HUES6 (cell line): ENCODE results near the gene PCSK5.

Source experiments
- H3K27ac ChIP-seq: 2 replicates; pipeline ENCODE4 v1.7.0; 2013; ENCODE audit warnings: low read depth, mild to moderate bottlenecking, low read length, inconsistent platforms
- H3K27me3 ChIP-seq: 2 replicates; pipeline ENCODE4 v1.6.1; 2013; ENCODE audit warnings: low read length; ENCODE audit not compliant: control insufficient read depth, insufficient read depth
- H3K36me3 ChIP-seq: 2 replicates; pipeline ENCODE4 v1.6.1; 2013; ENCODE audit warnings: low read length; ENCODE audit not compliant: control insufficient read depth, insufficient read depth
- H3K4me1 ChIP-seq: 2 replicates; pipeline ENCODE4 v1.6.1; 2013; ENCODE audit warnings: low read length; ENCODE audit not compliant: control insufficient read depth, insufficient read depth
- H3K4me3 ChIP-seq: 2 replicates; pipeline ENCODE4 v1.5.1; 2013; ENCODE audit warnings: low read depth, low read length
- H3K9ac ChIP-seq: one replicate; pipeline ENCODE4 v1.6.1; 2013; ENCODE audit warnings: mild to moderate bottlenecking, low read length
- H3K9me3 ChIP-seq: 2 replicates; pipeline ENCODE4 v1.6.1; 2013; ENCODE audit warnings: low read depth, low read length; ENCODE audit not compliant: control insufficient read depth, insufficient read depth

Gene PCSK5

GRCh38 chr9:75904364-75904763 is 13.9 kb downstream of the PCSK5 start:
- no peaks in the 10 kb centered on the region for H3K27me3 ChIP-seq
- no peaks in the 10 kb centered on the region for H3K9me3 ChIP-seq
- H3K4me3 ChIP-seq, result no peak overlapping the region

DNA sequence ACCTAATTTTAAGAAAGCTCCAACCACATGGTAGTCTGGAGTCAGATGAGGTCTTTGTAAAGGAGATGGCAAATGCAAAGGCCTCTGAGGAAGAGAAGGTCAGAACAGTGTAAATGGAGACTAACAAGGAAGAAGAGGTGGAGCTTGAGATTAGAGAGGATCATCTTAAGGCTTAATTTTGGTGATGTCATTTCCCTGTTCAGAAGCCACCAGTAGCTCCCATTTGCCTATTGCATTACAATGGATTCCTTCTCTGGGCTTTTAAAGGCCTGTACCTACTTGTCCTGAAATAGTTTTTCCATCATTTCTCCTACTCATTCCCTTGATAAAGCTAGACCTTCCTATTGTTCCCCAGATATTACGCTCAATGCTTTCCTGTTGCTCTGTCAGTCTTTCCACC is 16.1 kb downstream of the PCSK5 start:
- H3K4me1 ChIP-seq, result peaks cover 7% of the 10 kb centered on the region; the same call in 1 of the 2 replicates
- H3K9me3 ChIP-seq, result no peaks in the 10 kb centered on the region
- no peak overlapping the region for H3K27ac ChIP-seq
- no peaks in the 10 kb centered on the region for H3K36me3 ChIP-seq
- no peak overlapping the region for H3K9ac ChIP-seq
- no peaks in the 10 kb centered on the region for H3K27me3 ChIP-seq
- H3K4me3 ChIP-seq, result no peak overlapping the region

More at GRCh38 chr9:75904364-75904763, 13.9 kb downstream of the PCSK5 start:
- no peaks in the 10 kb centered on the region for H3K36me3 ChIP-seq
- no peak overlapping the region for H3K27ac ChIP-seq
- H3K9ac ChIP-seq, result no peak overlapping the region
- H3K4me1 ChIP-seq, result peaks cover 7% of the 10 kb centered on the region; the same call in 1 of the 2 replicates

GRCh38 chr9:75907329-75907728 is 16.9 kb downstream of the PCSK5 start:
- Histone ChIP-seq H3K27ac (no peak overlapping the region), H3K27me3 (no peaks in the 10 kb centered on the region), H3K4me3 (no peak overlapping the region), H3K36me3 (no peaks in the 10 kb centered on the region), H3K4me1 (peaks cover 7% of the 10 kb centered on the region; the same call in 1 of the 2 replicates), H3K9ac (no peak overlapping the region), H3K9me3 (no peaks in the 10 kb centered on the region)

GRCh38 chr9:75907923-75908322 is 17.4 kb downstream of the PCSK5 start:
- no peaks in the 10 kb centered on the region for H3K36me3 ChIP-seq
- H3K4me3 ChIP-seq, result no peak overlapping the region
- no peak overlapping the region for H3K9ac ChIP-seq
- H3K27ac ChIP-seq, result no peak overlapping the region
- peaks cover 13% of the 10 kb centered on the region; the same call in 1 of the 2 replicates for H3K4me1 ChIP-seq
- no peaks in the 10 kb centered on the region for H3K27me3 ChIP-seq
- no peaks in the 10 kb centered on the region for H3K9me3 ChIP-seq

- Histone ChIP-seq H3K4me3 (no peak overlapping the region), H3K36me3 (no peaks in the 10 kb centered on the region), H3K4me1 (peaks cover 15% of the 10 kb centered on the region; the same call in 1 of the 2 replicates), H3K9me3 (no peaks in the 10 kb centered on the region), H3K9ac (no peak overlapping the region), H3K27ac (no peak overlapping the region), H3K27me3 (no peaks in the 10 kb centered on the region)
These were observed 19.3 kb downstream of the PCSK5 start for GRCh38 chr9:75909776-75910175.

- no peak overlapping the region for H3K4me3 ChIP-seq
- no peaks in the 10 kb centered on the region for H3K27me3 ChIP-seq
- H3K36me3 ChIP-seq, result no peaks in the 10 kb centered on the region
- no peaks in the 10 kb centered on the region for H3K9me3 ChIP-seq
- no peak overlapping the region for H3K9ac ChIP-seq
- no peak overlapping the region for H3K27ac ChIP-seq
- H3K4me1 ChIP-seq, result peaks cover 15% of the 10 kb centered on the region; the same call in 1 of the 2 replicates
These were observed 20.3 kb downstream of the PCSK5 start for GRCh38 chr9:75910731-75911130.

DNA sequence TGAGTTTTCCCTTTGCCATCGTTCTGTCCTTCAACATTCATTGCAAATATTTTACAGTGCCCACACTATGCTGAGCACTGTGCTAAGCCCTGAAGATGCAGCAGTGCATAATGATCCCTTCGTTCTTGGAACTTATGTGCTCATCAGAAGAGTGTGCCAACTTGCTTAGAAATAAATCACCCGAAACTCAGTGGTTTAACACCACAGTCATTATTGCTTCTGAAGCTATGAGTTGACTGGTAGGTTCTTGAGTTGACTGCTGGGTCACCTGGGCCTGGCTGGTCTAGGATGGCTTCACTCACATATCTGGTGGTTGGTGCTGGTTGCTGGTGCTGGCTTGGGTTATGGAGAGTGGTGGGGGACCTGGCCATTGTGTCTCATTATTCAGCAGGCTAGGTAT is 20.9 kb downstream of the PCSK5 start:
- H3K27ac ChIP-seq, result no peak overlapping the region
- no peak overlapping the region for H3K9ac ChIP-seq
- H3K27me3 ChIP-seq, result no peaks in the 10 kb centered on the region
- no peak overlapping the region for H3K4me3 ChIP-seq
- no peaks in the 10 kb centered on the region for H3K9me3 ChIP-seq
- peaks cover 14% of the 10 kb centered on the region; the same call in 1 of the 2 replicates for H3K4me1 ChIP-seq
- H3K36me3 ChIP-seq, result no peaks in the 10 kb centered on the region

- Histone ChIP-seq H3K4me3 (no peak overlapping the region), H3K27ac (no peak overlapping the region), H3K27me3 (no peaks in the 10 kb centered on the region), H3K9ac (no peak overlapping the region), H3K4me1 (peaks cover 8% of the 10 kb centered on the region; the same call in 1 of the 2 replicates), H3K36me3 (no peaks in the 10 kb centered on the region), H3K9me3 (no peaks in the 10 kb centered on the region)
These were observed 22.5 kb downstream of the PCSK5 start for GRCh38 chr9:75912951-75913350.

DNA sequence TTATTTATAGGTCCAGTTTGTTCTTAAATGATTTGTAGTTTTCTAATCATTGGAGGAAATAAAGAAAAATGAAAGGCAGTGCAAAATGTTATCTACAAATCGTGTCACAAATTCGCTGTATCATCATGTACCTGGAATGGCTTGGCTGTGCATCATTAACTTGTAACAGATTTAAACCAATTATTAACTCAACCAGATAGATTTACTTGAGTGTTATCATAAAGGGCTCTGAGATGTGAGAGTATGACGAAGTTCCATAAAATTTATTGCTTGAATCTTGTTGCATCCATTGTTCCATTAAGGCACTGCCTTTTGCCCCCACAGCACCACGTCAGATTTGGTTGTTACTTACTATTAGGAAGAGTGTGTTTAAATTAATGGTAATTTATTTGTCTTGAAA is 23.5 kb downstream of the PCSK5 start:
- Histone ChIP-seq H3K4me1 (peaks cover 8% of the 10 kb centered on the region; the same call in 1 of the 2 replicates), H3K27me3 (no peaks in the 10 kb centered on the region), H3K4me3 (no peak overlapping the region), H3K9ac (no peak overlapping the region), H3K9me3 (no peaks in the 10 kb centered on the region), H3K27ac (no peak overlapping the region), H3K36me3 (no peaks in the 10 kb centered on the region)

GRCh38 chr9:75914883-75915452 is 24.5 kb downstream of the PCSK5 start:
- Histone ChIP-seq H3K4me1 (peaks cover 8% of the 10 kb centered on the region; the same call in 1 of the 2 replicates), H3K36me3 (no peaks in the 10 kb centered on the region), H3K9ac (no peak overlapping the region), H3K9me3 (no peaks in the 10 kb centered on the region), H3K27me3 (no peaks in the 10 kb centered on the region), H3K4me3 (no peak overlapping the region), H3K27ac (no peak overlapping the region; the same call in 1 of the 2 replicates)

GRCh38 chr9:75918154-75918553 is 27.7 kb downstream of the PCSK5 start:
- H3K9ac ChIP-seq, result no peak overlapping the region
- H3K4me3 ChIP-seq, result no peak overlapping the region
- no peaks in the 10 kb centered on the region for H3K9me3 ChIP-seq
- no peak overlapping the region for H3K27ac ChIP-seq
- no peaks in the 10 kb centered on the region for H3K36me3 ChIP-seq
- no peaks in the 10 kb centered on the region for H3K27me3 ChIP-seq
- H3K4me1 ChIP-seq, result no peaks in the 10 kb centered on the region
